ENCODE measurements around the gene ERRFI1. TPM values are rescaled to one million over a fixed set of nuclear protein-coding genes. Genes with fewer than 3 reads are reported as not detected.
"Not testable (repeated sequence)": the region's sequence is repeated elsewhere in the genome, so short reads cannot be mapped to it uniquely, and the experiment has no call there.

The ERRFI1 gene
- total and polyA plus RNA-seq, 5 donors = 9.8 to 16.9 (median 14.1) TPM

DNA sequence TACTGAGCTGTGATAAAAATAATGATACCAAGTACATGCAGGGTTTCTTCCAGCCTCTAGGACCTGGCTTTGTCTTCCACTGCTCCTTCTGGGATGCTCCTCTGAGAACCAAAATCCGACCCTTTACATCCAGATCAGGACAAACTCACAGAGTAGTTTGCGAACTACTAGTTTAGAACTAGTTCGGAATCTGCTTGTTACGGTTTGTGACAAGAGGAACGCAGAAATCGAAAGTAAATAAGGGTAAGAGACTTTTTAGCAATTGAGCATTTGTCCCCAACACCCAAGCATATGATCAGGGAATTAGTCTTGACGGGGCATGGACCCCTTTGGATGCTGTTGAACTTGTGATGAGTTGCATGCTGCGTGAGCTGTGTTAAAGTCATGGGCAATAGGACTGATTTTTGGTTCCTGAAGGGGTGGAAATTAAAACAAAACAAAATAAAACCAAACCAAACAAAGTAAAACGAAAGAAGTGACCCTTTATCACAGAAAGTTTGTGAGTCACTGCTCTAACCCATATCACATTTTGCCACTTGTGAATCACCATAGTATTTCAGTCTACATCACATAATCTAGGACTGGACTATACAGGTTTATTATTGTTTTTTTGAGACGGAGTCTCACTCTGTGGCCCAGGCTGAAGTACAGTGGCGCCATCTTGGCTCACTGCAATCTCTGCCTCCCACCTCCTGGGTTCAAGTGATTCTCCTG is 35.7 kb upstream of the ERRFI1 start:
- Histone ChIP-seq H3K4me1 (ENCODE audit: control insufficient read depth, insufficient read depth, low read length) (no peaks in the 10 kb centered on the region), H3K27ac (ENCODE audit: low read length) (peak overlapping the region; percentile 77), H3K27me3 (ENCODE audit: control insufficient read depth, insufficient read depth) (no peaks in the 10 kb centered on the region), H3K9me3 (ENCODE audit: control insufficient read depth, low read length) (no peaks in the 10 kb centered on the region), H3K4me3 (ENCODE audit: low read length) (no peak overlapping the region)
- no peak for DNase-seq
- WGBS = 80% methylated on average over 11 of the region's 11 CpGs
- intact Hi-C loops (cut with DNase I) = no loop called here
- ATAC-seq = peak; percentile 7 to 77

DNA sequence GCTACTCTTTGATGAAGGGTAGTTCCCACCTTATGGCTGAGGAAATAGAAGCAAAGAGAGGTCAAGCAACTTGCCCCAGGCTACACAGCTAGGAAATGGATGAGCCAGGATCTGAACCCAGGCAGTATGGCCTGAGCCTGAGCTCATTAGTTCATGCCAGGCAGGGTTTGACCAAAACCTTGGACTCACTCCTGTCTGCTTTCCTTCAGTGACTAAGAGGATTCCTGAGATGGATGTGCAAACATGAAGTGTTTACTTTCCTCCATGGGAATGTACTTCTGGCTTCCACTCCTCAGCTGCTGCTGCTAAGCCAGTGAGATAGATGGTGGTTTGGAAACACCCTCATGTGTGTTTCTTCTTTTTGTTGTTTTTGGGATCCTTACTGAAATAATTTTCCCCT is 35.1 kb upstream of the ERRFI1 start:
- no peaks in the 10 kb centered on the region for H3K4me1 ChIP-seq (ENCODE audit: control insufficient read depth, insufficient read depth, low read length)
- no peaks in the 10 kb centered on the region for H3K27me3 ChIP-seq (ENCODE audit: control insufficient read depth, insufficient read depth)
- DNase-seq = peak in 1 of 3 donors; percentile 22
- H3K4me3 ChIP-seq (ENCODE audit: low read length) = no peak overlapping the region
- H3K27ac ChIP-seq (ENCODE audit: low read length) = peak overlapping the region; percentile 81
- no peaks in the 10 kb centered on the region for H3K9me3 ChIP-seq (ENCODE audit: control insufficient read depth, low read length)
- ATAC-seq = peak; percentile 91
- intact Hi-C loops (cut with DNase I) = no loop called here

DNA sequence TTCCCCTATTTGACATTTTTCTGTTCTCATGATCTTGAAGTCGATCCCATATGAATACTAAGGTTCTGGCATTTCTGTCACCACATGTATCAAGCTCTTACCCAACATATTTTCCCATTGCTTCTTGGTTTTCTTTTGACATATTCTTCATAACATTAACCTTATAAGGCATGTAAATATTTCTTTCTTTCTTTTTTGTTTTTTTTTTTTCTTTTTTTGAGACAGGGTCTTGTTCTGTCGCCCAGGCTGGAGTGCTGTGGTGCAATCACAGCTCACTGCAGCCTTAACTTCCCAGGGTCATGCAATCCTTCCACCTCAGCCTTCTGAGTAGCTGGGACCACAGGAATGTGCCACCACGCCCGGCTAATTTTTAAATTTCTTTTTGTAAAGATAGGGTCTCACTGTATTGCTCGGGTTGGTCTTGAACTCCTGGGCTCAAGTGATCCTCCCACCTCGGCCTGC is 33.1 kb upstream of the ERRFI1 start:
- Histone ChIP-seq H3K4me1 (ENCODE audit: control insufficient read depth, insufficient read depth, low read length) (no peaks in the 10 kb centered on the region), H3K27me3 (ENCODE audit: control insufficient read depth, insufficient read depth) (no peaks in the 10 kb centered on the region), H3K27ac (ENCODE audit: low read length) (no peak overlapping the region), H3K9me3 (ENCODE audit: control insufficient read depth, low read length) (no peaks in the 10 kb centered on the region), H3K4me3 (ENCODE audit: low read length) (no peak overlapping the region)
- WGBS = 85% methylated on average over 6 of the region's 6 CpGs
- DNase-seq = no peak
- intact Hi-C loops (cut with DNase I) = no loop called here
- ATAC-seq = no peak

DNA sequence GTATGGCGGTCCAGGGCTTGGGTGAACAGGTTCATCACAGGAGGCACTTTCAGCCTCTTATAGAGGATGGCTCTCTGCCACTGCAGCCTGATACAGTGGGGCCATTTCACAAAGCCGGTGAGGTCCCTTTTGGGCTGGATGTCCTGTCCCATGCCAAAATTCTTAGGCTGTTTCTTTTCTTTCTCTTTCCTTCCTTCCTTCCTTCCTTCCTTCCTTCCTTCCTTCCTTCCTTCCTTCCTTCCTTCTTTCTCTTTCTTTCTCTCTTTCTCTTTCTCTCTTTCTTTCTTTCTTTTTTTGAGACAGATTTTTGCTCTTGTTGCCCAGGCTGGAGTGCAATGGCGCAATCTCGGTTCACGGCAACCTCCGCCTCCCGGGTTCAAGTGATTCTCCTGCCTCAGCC is 31.7 kb upstream of the ERRFI1 start:
- H3K9me3 ChIP-seq (ENCODE audit: control insufficient read depth, low read length); H3K27ac ChIP-seq (ENCODE audit: low read length): not testable (repeated sequence)

DNA sequence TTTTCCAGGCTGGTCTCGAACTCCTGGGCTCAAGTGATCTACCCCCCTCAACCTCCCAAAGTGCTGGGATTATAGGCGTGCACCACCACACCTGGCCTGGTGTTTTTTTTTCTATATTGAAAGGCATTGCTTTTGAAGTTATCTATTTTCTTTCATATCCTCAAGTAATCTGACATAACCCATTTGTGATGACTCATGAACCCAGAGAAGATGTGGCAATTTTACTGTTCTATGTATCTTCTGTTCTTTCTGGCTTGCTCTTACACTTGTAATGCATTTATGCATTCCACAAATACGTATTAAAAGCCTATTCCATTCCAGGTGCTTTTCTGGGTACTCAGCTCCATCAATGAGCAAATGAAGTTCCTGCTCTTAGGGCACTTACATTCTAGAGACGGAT is 29.9 kb upstream of the ERRFI1 start:
- ATAC-seq (no peak), DNase-seq (no peak)
- Histone ChIP-seq H3K27me3 (ENCODE audit: control insufficient read depth, insufficient read depth) (no peaks in the 10 kb centered on the region), H3K4me3 (ENCODE audit: low read length) (no peak overlapping the region), H3K27ac (ENCODE audit: low read length) (no peak overlapping the region), H3K4me1 (ENCODE audit: control insufficient read depth, insufficient read depth, low read length) (no peaks in the 10 kb centered on the region), H3K9me3 (ENCODE audit: control insufficient read depth, low read length) (no peaks in the 10 kb centered on the region)
- WGBS = 95% methylated on average over 4 of the region's 4 CpGs
- intact Hi-C loops (cut with DNase I) = no loop called here

More for the DNA sequence above, 31.7 kb upstream of the ERRFI1 start:
- H3K4me1 ChIP-seq (ENCODE audit: control insufficient read depth, insufficient read depth, low read length); H3K4me3 ChIP-seq (ENCODE audit: low read length); ATAC-seq; H3K27me3 ChIP-seq (ENCODE audit: control insufficient read depth, insufficient read depth); intact Hi-C loops (cut with DNase I); DNase-seq: not testable (repeated sequence)
- 94% methylated on average over 7 of the region's 7 CpGs for WGBS

DNA sequence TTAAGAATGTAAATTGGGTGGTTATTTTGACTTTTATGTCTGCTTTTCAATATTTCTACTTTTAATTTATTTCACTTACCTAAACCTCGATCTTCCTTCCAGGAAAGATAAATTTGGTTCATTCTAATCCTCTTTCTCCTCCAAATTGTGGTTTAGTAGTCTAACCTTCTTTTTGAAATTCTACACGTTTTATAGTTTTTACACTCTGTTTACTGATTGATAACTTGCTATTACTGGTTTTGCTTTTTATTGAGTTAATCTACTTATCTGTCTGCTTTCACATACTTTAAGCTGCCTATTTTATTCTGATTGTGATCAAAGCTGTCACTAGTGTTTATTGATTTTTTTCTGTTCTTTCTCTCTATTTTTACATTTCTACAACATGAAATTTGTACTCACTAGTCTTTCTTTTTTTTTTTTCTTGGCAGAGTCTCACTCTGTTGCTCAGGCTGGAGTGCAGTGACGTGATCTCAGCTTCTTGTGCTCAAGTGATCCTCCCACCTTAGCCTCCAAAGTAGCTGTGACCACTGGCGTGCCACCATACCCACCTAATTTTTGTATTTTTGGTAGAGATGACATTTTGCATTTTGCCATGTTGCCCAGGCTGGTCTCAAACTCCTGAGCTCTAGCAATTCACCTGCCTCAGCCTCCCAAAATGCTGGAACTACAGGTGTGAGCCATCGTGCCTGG is 27.9 kb upstream of the ERRFI1 start:
- ATAC-seq = no peak
- DNase-seq = no peak
- Histone ChIP-seq H3K4me3 (ENCODE audit: low read length) (no peak overlapping the region), H3K9me3 (ENCODE audit: control insufficient read depth, low read length) (no peaks in the 10 kb centered on the region), H3K27ac (ENCODE audit: low read length) (no peak overlapping the region), H3K4me1 (ENCODE audit: control insufficient read depth, insufficient read depth, low read length) (no peaks in the 10 kb centered on the region), H3K27me3 (ENCODE audit: control insufficient read depth, insufficient read depth) (no peaks in the 10 kb centered on the region)
- whole genome bisulfite sequencing = 76% methylated on average over 5 of the region's 5 CpGs
- intact Hi-C loops (cut with DNase I) = no loop called here

DNA sequence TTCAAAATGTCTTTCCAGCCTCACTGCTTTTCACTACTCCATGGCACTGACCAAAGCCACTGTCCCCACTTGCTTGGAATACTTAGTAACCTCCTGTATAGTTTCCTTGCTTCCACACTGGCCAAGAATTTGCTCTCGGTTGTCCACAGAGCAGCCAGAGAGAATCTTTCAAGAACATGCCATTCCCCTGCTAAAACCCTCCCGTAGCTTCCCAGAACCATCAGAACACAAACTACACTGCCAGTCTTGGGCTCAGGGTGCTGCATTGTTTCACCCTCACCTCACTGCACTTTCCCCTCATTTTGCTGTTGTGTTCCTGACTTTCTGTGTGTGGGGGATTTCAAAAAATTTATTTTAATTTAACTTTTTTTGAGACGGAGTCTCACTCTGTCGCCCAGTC is 25.5 kb upstream of the ERRFI1 start:
- DNase-seq = no peak
- 93% methylated on average over 4 of the region's 4 CpGs for WGBS
- H3K27me3 ChIP-seq (ENCODE audit: control insufficient read depth, insufficient read depth) = no peaks in the 10 kb centered on the region
- no peak overlapping the region for H3K27ac ChIP-seq (ENCODE audit: low read length)
- no peak overlapping the region for H3K4me3 ChIP-seq (ENCODE audit: low read length)
- ATAC-seq = no peak
- intact Hi-C loops (cut with DNase I) = no loop called here
- H3K9me3 ChIP-seq (ENCODE audit: control insufficient read depth, low read length) = no peaks in the 10 kb centered on the region
- no peaks in the 10 kb centered on the region for H3K4me1 ChIP-seq (ENCODE audit: control insufficient read depth, insufficient read depth, low read length)

DNA sequence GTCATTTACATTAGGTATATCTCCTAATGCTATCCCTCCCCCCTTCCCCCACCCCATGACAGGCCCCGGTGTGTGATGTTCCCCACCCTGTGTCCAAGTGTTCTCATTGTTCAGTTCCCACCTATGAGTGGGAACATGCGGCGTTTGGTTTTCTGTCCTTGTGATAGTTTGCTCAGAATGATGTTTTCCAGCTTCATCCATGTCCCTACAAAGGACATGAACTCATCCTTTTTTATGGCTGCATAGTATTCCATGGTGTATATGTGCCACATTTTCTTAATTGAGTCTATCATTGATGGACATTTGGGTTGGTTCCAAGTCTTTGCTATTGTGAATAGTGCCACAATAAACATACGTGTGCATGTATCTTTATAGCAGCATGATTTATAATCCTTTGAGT is 23.1 kb upstream of the ERRFI1 start:
- H3K4me1 ChIP-seq (ENCODE audit: control insufficient read depth, insufficient read depth, low read length); DNase-seq; H3K27me3 ChIP-seq (ENCODE audit: control insufficient read depth, insufficient read depth); H3K4me3 ChIP-seq (ENCODE audit: low read length); ATAC-seq; H3K27ac ChIP-seq (ENCODE audit: low read length); H3K9me3 ChIP-seq (ENCODE audit: control insufficient read depth, low read length): not testable (repeated sequence)
- intact Hi-C loops (cut with DNase I) = loop anchor here in 1 of 4 donors (10.0 kb wide), 1 partner anchor 66 kb away; no protein-coding TSS in a partner anchor
- 96% methylated on average over 4 of the region's 4 CpGs for WGBS

DNA sequence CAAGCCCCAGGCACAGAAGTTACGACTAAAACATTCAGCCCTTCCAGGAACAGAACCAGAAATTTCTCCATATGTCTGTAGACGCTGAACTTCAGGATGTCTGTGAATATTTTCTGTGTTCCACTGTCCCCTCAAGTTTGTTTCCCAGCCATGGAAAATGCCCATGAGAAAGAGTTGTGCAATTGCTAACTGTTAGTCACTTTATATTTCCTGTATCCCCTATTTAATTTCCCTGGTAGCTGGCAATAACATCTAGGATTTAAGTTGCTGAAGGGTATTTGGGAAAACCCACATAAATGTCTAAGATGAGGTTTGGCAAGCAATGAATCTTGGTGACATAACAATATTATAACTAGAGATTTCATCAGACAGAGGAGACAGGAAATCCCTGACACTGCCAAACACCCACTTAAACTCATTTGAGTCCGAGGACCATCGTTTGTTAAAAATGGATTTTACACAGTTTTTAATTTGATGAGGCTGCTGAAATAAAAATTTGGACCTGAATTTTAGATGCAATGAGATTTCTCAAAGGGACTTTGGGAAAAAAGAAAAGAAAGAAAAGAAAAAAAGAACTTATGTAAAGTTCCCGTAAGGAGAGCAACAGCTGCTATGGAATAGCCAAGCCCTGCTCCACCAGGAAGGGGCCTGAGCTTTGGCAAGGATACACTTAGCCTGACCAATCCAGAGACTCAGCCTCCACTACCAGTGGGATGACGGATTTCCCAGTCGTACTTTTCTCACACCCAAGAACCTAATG is 21.8 kb upstream of the ERRFI1 start:
- H3K4me1 ChIP-seq (ENCODE audit: control insufficient read depth, insufficient read depth, low read length) = no peaks in the 10 kb centered on the region
- H3K9me3 ChIP-seq (ENCODE audit: control insufficient read depth, low read length) = no peaks in the 10 kb centered on the region
- H3K4me3 ChIP-seq (ENCODE audit: low read length) = no peak overlapping the region
- peak; percentile 93 for ATAC-seq
- peak overlapping the region; percentile 58 for H3K27ac ChIP-seq (ENCODE audit: low read length)
- intact Hi-C loops (cut with DNase I) = loop anchor here in 1 of 4 donors (10.0 kb wide), 1 partner anchor 67 kb away; no protein-coding TSS in a partner anchor
- WGBS = 33% methylated on average over 7 of the region's 7 CpGs
- DNase-seq = peak in 2 of 3 donors; percentile 43 to 76
- H3K27me3 ChIP-seq (ENCODE audit: control insufficient read depth, insufficient read depth) = no peaks in the 10 kb centered on the region

DNA sequence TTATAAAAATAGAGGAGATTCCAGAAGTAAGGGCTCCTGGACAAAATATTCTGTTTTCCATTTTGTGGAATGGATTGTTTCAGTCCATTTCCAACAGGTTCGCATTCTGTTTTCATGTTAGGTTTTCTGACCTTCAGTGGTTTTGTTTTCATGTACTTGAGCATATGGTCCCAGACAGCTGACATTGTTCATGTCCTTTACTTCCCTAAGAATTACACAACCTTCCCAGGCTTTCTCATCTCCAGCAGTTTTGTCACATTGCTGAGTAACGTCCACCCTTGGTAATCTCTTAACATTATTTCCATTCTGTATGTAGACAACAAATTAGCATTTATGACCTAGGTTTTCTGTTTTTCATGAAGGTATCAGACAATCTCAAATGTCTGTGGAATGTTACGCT is 21.0 kb upstream of the ERRFI1 start:
- 77% methylated on average over 3 of the region's 3 CpGs for WGBS
- intact Hi-C loops (cut with DNase I) = loop anchor here in 1 of 4 donors (10.0 kb wide), 1 partner anchor 68 kb away; no protein-coding TSS in a partner anchor
- no peaks in the 10 kb centered on the region for H3K9me3 ChIP-seq (ENCODE audit: control insufficient read depth, low read length)
- H3K4me1 ChIP-seq (ENCODE audit: control insufficient read depth, insufficient read depth, low read length) = no peaks in the 10 kb centered on the region
- no peak overlapping the region for H3K4me3 ChIP-seq (ENCODE audit: low read length)
- no peak overlapping the region for H3K27ac ChIP-seq (ENCODE audit: low read length)
- DNase-seq = no peak
- ATAC-seq = peak; percentile 71 to 78
- H3K27me3 ChIP-seq (ENCODE audit: control insufficient read depth, insufficient read depth) = no peaks in the 10 kb centered on the region

DNA sequence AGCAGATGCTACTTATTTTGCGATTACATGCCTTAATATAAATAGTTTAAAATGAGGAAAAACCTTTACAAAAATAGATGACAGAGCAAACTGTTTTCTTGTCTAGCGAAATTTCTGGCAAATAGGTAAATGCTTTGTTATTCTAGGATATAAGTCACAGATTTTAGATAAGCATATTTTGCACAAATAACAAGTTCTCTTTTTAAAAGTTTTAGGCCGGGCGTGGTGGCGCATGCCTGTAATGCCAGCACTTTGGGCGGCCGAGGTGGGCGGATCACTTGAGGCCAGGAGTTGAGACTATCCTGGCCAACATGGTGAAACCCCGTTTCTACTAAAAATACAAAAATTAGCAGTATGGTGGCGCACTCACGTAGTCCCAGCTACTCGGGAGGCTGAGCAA is 20.3 kb upstream of the ERRFI1 start:
- H3K27me3 ChIP-seq (ENCODE audit: control insufficient read depth, insufficient read depth) = no peaks in the 10 kb centered on the region
- H3K9me3 ChIP-seq (ENCODE audit: control insufficient read depth, low read length) = no peaks in the 10 kb centered on the region
- H3K4me1 ChIP-seq (ENCODE audit: control insufficient read depth, insufficient read depth, low read length) = no peaks in the 10 kb centered on the region
- no peak for DNase-seq
- no peak for ATAC-seq
- intact Hi-C loops (cut with DNase I) = loop anchor here in 1 of 4 donors (10.0 kb wide), 1 partner anchor 68 kb away; no protein-coding TSS in a partner anchor
- no peak overlapping the region for H3K27ac ChIP-seq (ENCODE audit: low read length)
- no peak overlapping the region for H3K4me3 ChIP-seq (ENCODE audit: low read length)
- 95% methylated on average over 12 of the region's 12 CpGs for WGBS

Data from right cardiac atrium (tissue), 5 donors.